Astrocyte of the cerebellum (primary cell): Measurements from ENCODE around the gene PCDHA1.

Experiments used
- DNase-seq: peaks from one replicate; pipeline ENCODE4 v3.0.0-alpha.2; 2011; ENCODE audit warnings: low read depth
- H3K4me3 ChIP-seq: 2 replicates; pipeline ENCODE4 v1.5.1; 2011; ENCODE audit warnings: mild to moderate bottlenecking, low read depth, low read length, moderate library complexity
- CTCF ChIP-seq: IDR thresholded peaks from 2 replicates; pipeline ENCODE4 v1.5.1; 2012; ENCODE audit warnings: low read length, low read depth, moderate library complexity, mild to moderate bottlenecking; ENCODE audit errors: missing control alignments
- in situ Hi-C: cut with HindIII; loops from 2 replicates; pipeline ENCODE4 v1.10.0; 2017; ENCODE audit warnings: low sequenced_read_pairs

Gene PCDHA1

DNA sequence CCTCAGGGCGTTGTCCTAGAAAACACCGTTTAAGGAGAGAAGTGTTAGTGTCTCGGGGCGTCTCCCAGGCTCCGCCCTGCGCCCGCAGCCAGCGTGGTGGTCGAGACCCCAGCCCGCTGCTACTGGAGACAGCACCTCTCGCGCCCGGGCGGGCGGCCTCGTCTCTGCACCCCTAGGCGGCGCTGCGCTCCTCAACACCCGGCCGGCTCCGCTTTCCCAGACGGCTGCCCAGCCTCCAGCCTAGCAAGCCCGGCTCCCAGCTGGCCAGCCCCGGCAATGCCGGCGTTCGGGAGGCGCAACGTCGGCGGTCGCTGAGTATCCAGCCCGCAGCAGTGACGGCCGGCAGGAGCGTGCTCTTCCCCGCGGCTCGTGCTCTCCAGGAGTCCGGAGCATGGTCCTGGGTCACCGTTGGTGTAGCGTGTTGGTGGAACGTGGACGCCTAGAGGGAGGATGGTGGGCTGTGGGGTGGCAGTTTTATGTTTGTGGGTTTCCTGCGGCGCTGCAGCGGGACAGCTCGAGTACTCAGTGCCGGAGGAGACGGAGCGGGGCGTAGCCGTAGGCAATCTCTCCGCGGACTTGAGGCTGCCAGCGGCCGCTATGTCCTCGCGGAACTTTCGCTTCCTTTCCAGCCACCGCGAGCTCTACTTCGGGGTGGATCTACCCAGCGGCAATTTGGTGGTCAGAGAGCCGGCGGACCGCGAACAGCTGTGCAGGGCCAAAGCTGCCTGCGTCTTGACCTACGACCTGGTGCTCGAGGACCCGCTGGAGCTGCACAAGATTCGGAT is 140.7 kb downstream of the PCDHA1 start:
- in situ Hi-C loops, result no loop called here
- no peak for DNase-seq
- H3K4me3 ChIP-seq, result peak overlapping the region; percentile 29
- TF ChIP-seq CTCF, result peak; percentile 40

GRCh38 chr5:140927228-140927573 is 141.3 kb downstream of the PCDHA1 start:
- in situ Hi-C loops, result no loop called here
- no peak for TF ChIP-seq CTCF
- no peak for DNase-seq
- peak overlapping the region; percentile 29 for H3K4me3 ChIP-seq

DNA sequence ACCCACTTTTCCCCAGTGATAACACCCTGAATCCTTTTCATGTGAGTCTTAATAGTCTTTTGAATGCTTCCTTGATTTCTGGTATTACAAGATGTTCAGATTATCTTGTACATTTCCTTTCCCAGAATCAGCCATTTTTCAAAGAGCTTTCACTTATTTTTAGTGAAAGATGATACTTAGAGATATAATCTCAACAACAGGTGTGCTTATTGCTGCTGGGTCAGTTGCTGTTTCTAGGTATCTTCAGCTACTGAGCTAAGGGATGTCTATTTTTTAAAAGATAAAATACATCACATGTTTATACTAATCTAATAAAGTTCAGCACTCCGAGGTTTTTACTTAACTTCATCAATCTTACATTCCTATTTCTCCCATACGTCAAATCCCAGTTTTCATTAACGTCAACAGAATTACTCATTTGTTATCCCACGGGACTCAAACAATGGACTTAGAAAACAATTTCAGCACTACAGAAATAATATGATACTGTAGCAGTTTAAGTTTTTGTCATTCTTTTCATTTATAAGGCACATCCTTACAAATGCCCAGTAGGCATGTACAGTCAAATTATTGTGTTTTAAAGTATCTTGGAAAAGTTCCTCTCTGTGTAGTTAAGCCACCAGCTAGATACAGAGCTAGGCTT is 149.1 kb downstream of the PCDHA1 start:
- DNase-seq, result no peak
- no peak for TF ChIP-seq CTCF
- H3K4me3 ChIP-seq, result no peak overlapping the region
- in situ Hi-C loops, result no loop called here

- in situ Hi-C loops, result no loop called here
- no peak for TF ChIP-seq CTCF
Measured at GRCh38 chr5:140946578-140946977, 160.6 kb downstream of the PCDHA1 start.

DNA sequence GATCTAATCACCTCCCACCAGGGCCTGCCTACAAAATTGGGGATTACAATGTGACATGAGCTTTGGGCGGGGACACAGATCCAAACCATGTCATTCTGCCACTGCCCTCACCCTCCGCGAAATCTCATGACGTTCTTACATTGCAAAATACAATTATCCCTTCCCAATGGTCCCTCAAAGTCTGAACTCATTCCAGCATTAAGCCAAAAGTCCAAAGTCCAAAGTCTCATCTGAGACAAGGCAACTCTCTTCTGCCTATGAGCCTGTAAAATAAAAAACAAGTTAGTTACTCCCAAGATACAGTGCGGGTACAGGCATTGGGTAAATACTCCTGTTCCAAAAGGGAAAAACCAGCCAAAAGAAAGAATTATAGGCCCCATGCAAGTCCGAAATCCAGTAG is 165.7 kb downstream of the PCDHA1 start:
- TF ChIP-seq CTCF, result no peak
- no peak for DNase-seq
- no peak overlapping the region for H3K4me3 ChIP-seq
- in situ Hi-C loops, result no loop called here

More at GRCh38 chr5:140946578-140946977, 160.6 kb downstream of the PCDHA1 start:
- DNase-seq, result no peak
- no peak overlapping the region for H3K4me3 ChIP-seq

GRCh38 chr5:140953234-140953633 is 167.3 kb downstream of the PCDHA1 start:
- TF ChIP-seq CTCF, result no peak

More at GRCh38 chr5:140953234-140953633, 167.3 kb downstream of the PCDHA1 start:
- no peak for DNase-seq
- no peak overlapping the region for H3K4me3 ChIP-seq
- in situ Hi-C loops, result no loop called here
